GM19468 (cell line): ENCODE measurements around the gene AMT.
"Not testable (repeated sequence)": the region's sequence is repeated elsewhere in the genome, so short reads cannot be mapped to it uniquely, and the experiment has no call there.

Experiments used
- ATAC-seq: cut with Tn5 transposase; IDR thresholded peaks from one replicate; pipeline ENCODE4 v1.9.1; 2021; ENCODE audit warnings: mild to moderate bottlenecking, moderate library complexity, moderate number of reproducible peaks; ENCODE audit not compliant: unreplicated experiment; ENCODE audit errors: extremely low read depth

The AMT gene

GRCh38 chr3:49399461-49399860 lies 22.8 kb downstream of the AMT start:
- no peak for ATAC-seq

GRCh38 chr3:49397470-49397869 lies 24.8 kb downstream of the AMT start:
- ATAC-seq: no peak

GRCh38 chr3:49391310-49391709 lies 31.0 kb downstream of the AMT start:
- ATAC-seq: not testable (repeated sequence)

- ATAC-seq: no peak
Measured at GRCh38 chr3:49389297-49389696, 33.0 kb downstream of the AMT start.

GRCh38 chr3:49388289-49388820 lies 33.9 kb downstream of the AMT start:
- no peak for ATAC-seq

DNA sequence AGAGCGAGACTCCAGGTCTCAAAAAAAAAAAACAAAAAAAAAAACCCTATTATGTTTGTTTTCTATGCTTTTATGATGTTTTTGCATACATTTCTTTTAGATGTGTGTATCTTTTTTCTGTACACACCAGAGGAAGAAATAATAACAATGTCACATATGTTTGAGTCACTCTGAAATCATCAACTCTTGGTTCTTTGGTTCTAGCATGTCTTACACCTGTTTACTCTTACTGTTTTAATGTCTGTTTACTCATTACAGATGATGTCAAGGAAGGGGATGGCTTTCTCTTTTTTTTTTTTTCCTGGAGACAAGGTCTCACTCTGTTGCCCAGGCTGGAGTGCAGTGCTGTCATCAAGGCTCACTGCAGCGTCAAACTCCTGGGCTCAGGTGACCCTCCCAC lies 34.6 kb downstream of the AMT start:
- ATAC-seq: no peak

GRCh38 chr3:49386056-49386756 lies 36.1 kb downstream of the AMT start:
- ATAC-seq: no peak

- ATAC-seq: no peak
Measured at GRCh38 chr3:49385617-49386016, 36.7 kb downstream of the AMT start.

- ATAC-seq: no peak
Measured at GRCh38 chr3:49383387-49383786, 38.9 kb downstream of the AMT start.

- no peak for ATAC-seq
Measured at GRCh38 chr3:49378249-49378895, 43.9 kb downstream of the AMT start.

DNA sequence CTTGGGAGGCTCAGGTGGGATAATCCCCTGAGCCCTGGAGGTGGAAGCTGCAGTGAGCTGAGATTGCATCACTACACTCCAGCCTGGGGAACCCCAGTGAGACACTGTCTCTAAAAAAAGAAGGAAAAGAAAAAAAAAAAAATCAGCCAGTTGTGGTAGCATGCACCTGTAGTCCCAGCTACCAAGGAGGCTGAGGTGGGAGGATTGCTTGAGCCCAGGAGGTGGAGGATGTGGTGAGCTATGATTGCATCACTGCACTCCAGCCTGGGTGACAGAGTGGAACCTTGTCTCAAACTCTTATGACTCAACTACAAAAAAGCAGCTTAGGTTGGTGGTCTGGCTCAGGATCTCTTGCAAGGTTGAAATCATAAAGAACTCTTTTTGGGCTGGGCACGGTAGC lies 44.8 kb downstream of the AMT start:
- no peak for ATAC-seq

GRCh38 chr3:49371946-49372345 lies 50.3 kb downstream of the AMT start:
- ATAC-seq: no peak

DNA sequence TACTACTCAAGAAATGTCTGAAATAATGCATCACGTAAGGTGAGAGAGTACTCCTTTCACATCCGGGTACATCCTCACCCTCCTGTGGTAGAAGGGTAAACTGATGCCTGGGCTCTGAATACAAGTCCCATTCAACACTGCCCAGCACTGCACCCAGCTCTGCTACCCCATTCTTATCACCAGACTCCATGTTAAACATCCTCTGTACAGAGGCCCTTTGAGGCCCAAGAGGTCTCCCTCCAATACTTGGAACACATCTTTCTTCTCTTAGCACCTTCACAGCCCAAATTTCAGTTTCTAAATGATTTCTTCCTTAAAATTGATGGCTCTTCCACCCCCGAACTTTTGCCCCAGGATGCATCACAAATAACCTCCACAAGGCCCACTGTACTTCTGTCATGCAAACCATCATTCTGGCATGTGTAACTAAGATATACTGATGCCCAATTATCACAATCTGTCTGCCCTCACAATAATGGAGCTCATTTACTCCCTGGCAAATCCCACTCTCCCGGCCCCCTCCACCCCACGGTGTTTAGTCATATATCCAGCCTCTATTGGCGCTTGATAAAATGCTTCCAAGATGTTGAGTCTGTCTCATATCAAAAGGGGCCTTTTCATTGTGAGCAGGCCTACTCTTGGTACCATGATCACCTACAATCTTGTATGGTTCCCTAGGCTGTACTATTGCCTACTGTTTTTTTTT lies 51.5 kb downstream of the AMT start:
- ATAC-seq: no peak
